Measurements from ENCODE around the gene BAIAP2L2.

DNA sequence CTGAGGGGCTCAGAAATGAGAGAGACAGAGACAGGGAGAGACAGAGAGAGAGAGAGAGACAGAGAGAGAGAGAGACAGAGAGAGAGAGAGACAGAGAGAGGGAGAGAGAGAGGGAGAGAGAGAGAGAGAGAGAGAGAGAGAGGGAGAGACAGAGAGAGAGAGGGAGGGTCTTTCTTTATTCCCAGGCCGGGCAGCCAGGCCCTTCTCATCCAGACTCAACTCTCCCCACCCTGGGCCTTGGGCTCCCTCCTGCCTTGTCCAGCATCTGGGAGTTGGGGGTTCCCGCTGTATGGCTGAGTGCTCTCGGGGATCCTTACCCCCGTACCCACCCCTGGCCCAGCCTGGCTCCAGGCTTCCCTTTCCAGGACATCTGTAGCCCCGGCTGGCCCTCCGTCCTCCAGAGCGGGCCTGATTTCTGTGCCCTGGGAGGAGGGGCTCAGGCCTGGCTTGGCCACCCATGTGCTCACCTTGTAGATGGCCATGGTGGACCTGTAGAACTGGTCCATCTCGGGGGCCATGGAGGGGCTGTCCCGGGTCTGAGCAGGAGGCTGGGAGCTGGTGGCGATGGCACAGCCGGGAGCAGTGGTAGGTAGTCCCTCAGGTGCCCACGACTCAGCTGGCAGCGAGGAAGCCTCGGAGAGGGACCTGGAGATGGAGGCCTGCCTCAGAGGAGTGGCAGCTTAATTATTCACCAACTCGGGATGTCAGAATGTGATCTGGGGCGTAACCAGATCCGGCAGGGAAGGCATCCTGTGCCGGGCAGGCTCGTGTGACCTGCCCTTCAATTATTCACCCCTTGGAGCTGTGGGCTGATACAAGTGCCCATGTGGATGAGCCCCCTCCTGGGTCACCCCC lies at the start of gene BAIAP2L2:
- TF ChIP-seq CTCF (IDR thresholded peaks at IDR 0.05; ENCODE audit: insufficient read depth, low read length) = no peak
- TF ChIP-seq POLR2AphosphoS5 (IDR thresholded peaks at IDR 0.05; ENCODE audit: low read depth) = no peak
- no peak for TF ChIP-seq GABPA (IDR thresholded peaks at IDR 0.05; ENCODE audit: low read depth)
- TF ChIP-seq, protein P1, sequence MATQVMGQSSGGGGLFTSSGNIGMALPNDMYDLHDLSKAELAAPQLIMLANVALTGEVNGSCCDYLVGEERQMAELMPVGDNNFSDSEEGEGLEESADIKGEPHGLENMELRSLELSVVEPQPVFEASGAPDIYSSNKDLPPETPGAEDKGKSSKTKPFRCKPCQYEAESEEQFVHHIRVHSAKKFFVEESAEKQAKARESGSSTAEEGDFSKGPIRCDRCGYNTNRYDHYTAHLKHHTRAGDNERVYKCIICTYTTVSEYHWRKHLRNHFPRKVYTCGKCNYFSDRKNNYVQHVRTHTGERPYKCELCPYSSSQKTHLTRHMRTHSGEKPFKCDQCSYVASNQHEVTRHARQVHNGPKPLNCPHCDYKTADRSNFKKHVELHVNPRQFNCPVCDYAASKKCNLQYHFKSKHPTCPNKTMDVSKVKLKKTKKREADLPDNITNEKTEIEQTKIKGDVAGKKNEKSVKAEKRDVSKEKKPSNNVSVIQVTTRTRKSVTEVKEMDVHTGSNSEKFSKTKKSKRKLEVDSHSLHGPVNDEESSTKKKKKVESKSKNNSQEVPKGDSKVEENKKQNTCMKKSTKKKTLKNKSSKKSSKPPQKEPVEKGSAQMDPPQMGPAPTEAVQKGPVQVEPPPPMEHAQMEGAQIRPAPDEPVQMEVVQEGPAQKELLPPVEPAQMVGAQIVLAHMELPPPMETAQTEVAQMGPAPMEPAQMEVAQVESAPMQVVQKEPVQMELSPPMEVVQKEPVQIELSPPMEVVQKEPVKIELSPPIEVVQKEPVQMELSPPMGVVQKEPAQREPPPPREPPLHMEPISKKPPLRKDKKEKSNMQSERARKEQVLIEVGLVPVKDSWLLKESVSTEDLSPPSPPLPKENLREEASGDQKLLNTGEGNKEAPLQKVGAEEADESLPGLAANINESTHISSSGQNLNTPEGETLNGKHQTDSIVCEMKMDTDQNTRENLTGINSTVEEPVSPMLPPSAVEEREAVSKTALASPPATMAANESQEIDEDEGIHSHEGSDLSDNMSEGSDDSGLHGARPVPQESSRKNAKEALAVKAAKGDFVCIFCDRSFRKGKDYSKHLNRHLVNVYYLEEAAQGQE (IDR thresholded peaks at IDR 0.05; ENCODE audit: insufficient replicate concordance, low read depth) = no peak

All from HL-60 (cell line).